ENCODE data around the gene ZNRF1.

Gene ZNRF1

GRCh38 chr16:75092777-75093176 lies 94.0 kb downstream of the ZNRF1 start:
- no peak for TF ChIP-seq CTCF (conservative IDR thresholded peaks at IDR 0.05)
- H3K27ac ChIP-seq = no peak overlapping the region

GRCh38 chr16:75093598-75094540 lies 95.0 kb downstream of the ZNRF1 start:
- H3K27ac ChIP-seq = no peak overlapping the region
- TF ChIP-seq CTCF (conservative IDR thresholded peaks at IDR 0.05) = no peak

- peak overlapping the region; percentile 88 for H3K27ac ChIP-seq
- TF ChIP-seq CTCF (conservative IDR thresholded peaks at IDR 0.05) = no peak
Observed at GRCh38 chr16:75095204-75095621, 96.4 kb downstream of the ZNRF1 start.

GRCh38 chr16:75096656-75097055 lies 97.8 kb downstream of the ZNRF1 start:
- TF ChIP-seq CTCF (conservative IDR thresholded peaks at IDR 0.05) = peak; percentile 73
- peak overlapping the region; percentile 88 for H3K27ac ChIP-seq

GRCh38 chr16:75097191-75097761 lies 98.5 kb downstream of the ZNRF1 start:
- no peak for TF ChIP-seq CTCF (conservative IDR thresholded peaks at IDR 0.05)
- peak overlapping the region; percentile 88 for H3K27ac ChIP-seq

GRCh38 chr16:75097941-75098901 lies 99.4 kb downstream of the ZNRF1 start:
- H3K27ac ChIP-seq = peak overlapping the region; percentile 88; the same call in 1 of the 2 replicates
- TF ChIP-seq CTCF (conservative IDR thresholded peaks at IDR 0.05) = no peak

All from VCaP (cell line).